ENCODE measurements around the gene GARIN3. TPM values are rescaled to one million over a fixed set of nuclear protein-coding genes. Genes with fewer than 3 reads are reported as not detected.

The GARIN3 gene
- total RNA-seq, 1 donor from 2014 or later = not detected

- H3K36me3 Mint-ChIP-seq (ENCODE audit: unreplicated experiment) = no peaks in the 10 kb centered on the region
- DNase-seq (ENCODE audit: extremely low spot score, unreplicated experiment) = no peak
- H3K27me3 Mint-ChIP-seq (ENCODE audit: unreplicated experiment) = peaks cover 7% of the 10 kb centered on the region
- no peak overlapping the region for H3K4me3 Mint-ChIP-seq (ENCODE audit: unreplicated experiment)
- no peak for TF ChIP-seq CTCF (IDR thresholded peaks at IDR 0.05)
- H3K27ac Mint-ChIP-seq (ENCODE audit: unreplicated experiment) = no peak overlapping the region
- H3K4me1 Mint-ChIP-seq (ENCODE audit: unreplicated experiment) = no peaks in the 10 kb centered on the region
- H3K9me3 Mint-ChIP-seq (ENCODE audit: unreplicated experiment) = peaks cover 21% of the 10 kb centered on the region
Observed at GRCh38 chr5:157121709-157122108, 44.4 kb downstream of the GARIN3 start.

GRCh38 chr5:157120102-157120501 is 46.0 kb downstream of the GARIN3 start:
- Mint-ChIP-seq H3K4me1 (ENCODE audit: unreplicated experiment) (no peaks in the 10 kb centered on the region), H3K27ac (ENCODE audit: unreplicated experiment) (no peak overlapping the region), H3K27me3 (ENCODE audit: unreplicated experiment) (no peaks in the 10 kb centered on the region), H3K4me3 (ENCODE audit: unreplicated experiment) (no peak overlapping the region), H3K36me3 (ENCODE audit: unreplicated experiment) (no peaks in the 10 kb centered on the region), H3K9me3 (ENCODE audit: unreplicated experiment) (peaks cover 21% of the 10 kb centered on the region)
- no peak for TF ChIP-seq CTCF (IDR thresholded peaks at IDR 0.05)
- no peak for DNase-seq (ENCODE audit: extremely low spot score, unreplicated experiment)

GRCh38 chr5:157116483-157116954 is 49.5 kb downstream of the GARIN3 start:
- Mint-ChIP-seq H3K4me3 (ENCODE audit: unreplicated experiment) (no peak overlapping the region), H3K4me1 (ENCODE audit: unreplicated experiment) (no peaks in the 10 kb centered on the region), H3K36me3 (ENCODE audit: unreplicated experiment) (no peaks in the 10 kb centered on the region), H3K9me3 (ENCODE audit: unreplicated experiment) (peaks cover 6% of the 10 kb centered on the region), H3K27me3 (ENCODE audit: unreplicated experiment) (no peaks in the 10 kb centered on the region), H3K27ac (ENCODE audit: unreplicated experiment) (no peak overlapping the region)
- TF ChIP-seq CTCF (IDR thresholded peaks at IDR 0.05) = no peak
- no peak for DNase-seq (ENCODE audit: extremely low spot score, unreplicated experiment)

GRCh38 chr5:157115502-157115901 is 50.6 kb downstream of the GARIN3 start:
- Mint-ChIP-seq H3K4me3 (ENCODE audit: unreplicated experiment) (no peak overlapping the region), H3K9me3 (ENCODE audit: unreplicated experiment) (no peaks in the 10 kb centered on the region), H3K27me3 (ENCODE audit: unreplicated experiment) (no peaks in the 10 kb centered on the region), H3K36me3 (ENCODE audit: unreplicated experiment) (no peaks in the 10 kb centered on the region), H3K27ac (ENCODE audit: unreplicated experiment) (no peak overlapping the region), H3K4me1 (ENCODE audit: unreplicated experiment) (no peaks in the 10 kb centered on the region)
- no peak for TF ChIP-seq CTCF (IDR thresholded peaks at IDR 0.05)
- no peak for DNase-seq (ENCODE audit: extremely low spot score, unreplicated experiment)

GRCh38 chr5:157115012-157115411 is 51.1 kb downstream of the GARIN3 start:
- no peak for TF ChIP-seq CTCF (IDR thresholded peaks at IDR 0.05)
- no peaks in the 10 kb centered on the region for H3K36me3 Mint-ChIP-seq (ENCODE audit: unreplicated experiment)

More at GRCh38 chr5:157115012-157115411, 51.1 kb downstream of the GARIN3 start:
- no peak for DNase-seq (ENCODE audit: extremely low spot score, unreplicated experiment)
- no peaks in the 10 kb centered on the region for H3K27me3 Mint-ChIP-seq (ENCODE audit: unreplicated experiment)
- H3K4me3 Mint-ChIP-seq (ENCODE audit: unreplicated experiment) = no peak overlapping the region
- H3K27ac Mint-ChIP-seq (ENCODE audit: unreplicated experiment) = no peak overlapping the region
- H3K9me3 Mint-ChIP-seq (ENCODE audit: unreplicated experiment) = no peaks in the 10 kb centered on the region
- no peaks in the 10 kb centered on the region for H3K4me1 Mint-ChIP-seq (ENCODE audit: unreplicated experiment)
